Measurements from ENCODE around the gene MTA1.

GRCh38 chr14:105466531-105467248 is 47.1 kb downstream of the MTA1 start:
- TF ChIP-seq POLR2A (IDR thresholded peaks at IDR 0.05; ENCODE audit: low read length) = no peak
- no peak for TF ChIP-seq GATA1 (IDR thresholded peaks at IDR 0.05; ENCODE audit: low read depth, low read length)
